GM18858 (cell line): ENCODE data around the gene HBA1.
"Not testable (repeated sequence)": the region's sequence is repeated elsewhere in the genome, so short reads cannot be mapped to it uniquely, and the experiment has no call there.

Experiments
- ATAC-seq: cut with Tn5 transposase; IDR thresholded peaks from one replicate; pipeline ENCODE4 v1.9.1; 2021; ENCODE audit not compliant: unreplicated experiment

HBA1 gene

DNA sequence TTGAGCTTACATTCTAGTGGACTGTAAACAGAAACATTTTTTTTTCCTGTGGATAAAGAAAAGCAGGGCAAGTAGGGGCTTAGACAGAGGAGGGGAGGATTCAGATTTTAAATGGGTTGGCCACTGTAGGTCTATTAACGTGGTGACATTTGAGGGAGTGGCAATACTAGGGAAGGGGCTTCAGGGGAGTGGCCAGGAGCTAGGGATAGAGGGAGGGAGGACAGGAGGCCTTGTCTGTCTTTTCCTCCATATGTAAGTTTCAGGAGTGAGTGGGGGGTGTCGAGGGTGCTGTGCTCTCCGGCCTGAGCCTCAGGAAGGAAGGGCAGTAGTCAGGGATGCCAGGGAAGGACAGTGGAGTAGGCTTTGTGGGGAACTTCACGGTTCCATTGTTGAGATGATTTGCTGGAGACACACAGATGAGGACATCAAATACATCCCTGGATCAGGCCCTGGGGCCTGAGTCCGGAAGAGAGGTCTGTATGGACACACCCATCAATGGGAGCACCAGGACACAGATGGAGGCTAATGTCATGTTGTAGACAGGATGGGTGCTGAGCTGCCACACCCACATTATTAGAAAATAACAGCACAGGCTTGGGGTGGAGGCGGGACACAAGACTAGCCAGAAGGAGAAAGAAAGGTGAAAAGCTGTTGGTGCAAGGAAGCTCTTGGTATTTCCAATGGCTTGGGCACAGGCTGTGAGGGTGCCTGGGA lies 17.2 kb upstream of the HBA1 start:
- no peak for ATAC-seq

DNA sequence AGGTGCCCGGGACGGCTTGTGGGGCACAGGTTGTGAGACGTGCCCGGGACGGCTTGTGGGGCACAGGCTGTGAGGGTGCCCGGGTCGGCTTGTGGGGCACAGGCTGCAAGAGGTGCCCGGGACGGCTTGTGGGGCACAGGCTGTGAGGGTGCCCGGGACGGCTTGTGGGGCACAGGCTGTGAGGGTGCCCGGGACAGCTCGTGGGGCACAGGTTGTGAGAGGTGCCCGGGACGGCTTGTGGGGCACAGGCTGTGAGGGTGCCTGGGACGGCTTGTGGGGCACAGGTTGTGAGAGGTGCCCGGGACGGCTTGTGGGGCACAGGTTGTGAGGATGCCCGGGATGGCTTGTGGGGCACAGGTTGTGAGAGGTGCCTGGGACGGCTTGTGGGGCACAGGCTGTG lies 16.2 kb upstream of the HBA1 start:
- not testable (repeated sequence) for ATAC-seq

DNA sequence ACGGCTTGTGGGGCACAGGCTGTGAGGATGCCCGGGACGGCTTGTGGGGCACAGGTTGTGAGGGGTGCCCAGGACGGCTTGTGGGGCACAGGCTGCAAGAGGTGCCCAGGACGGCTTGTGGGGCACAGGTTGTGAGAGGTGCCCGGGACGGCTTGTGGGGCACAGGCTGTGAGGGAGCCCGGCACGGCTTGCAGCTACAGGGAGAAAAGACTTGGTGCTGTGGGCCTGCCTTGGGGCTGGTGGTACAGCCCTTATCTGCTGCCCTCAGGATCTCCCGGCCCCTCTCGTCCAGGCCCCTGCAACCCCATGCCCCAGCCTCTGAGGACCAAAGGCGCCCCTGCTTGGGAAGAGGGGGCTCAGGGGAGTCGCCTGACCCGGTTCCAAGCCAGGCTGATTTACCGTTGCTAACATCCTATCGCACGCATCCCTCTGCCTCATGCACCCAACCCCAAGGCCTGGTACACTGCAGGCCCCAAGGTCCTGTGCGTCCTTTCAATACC lies 15.7 kb upstream of the HBA1 start:
- no peak for ATAC-seq

DNA sequence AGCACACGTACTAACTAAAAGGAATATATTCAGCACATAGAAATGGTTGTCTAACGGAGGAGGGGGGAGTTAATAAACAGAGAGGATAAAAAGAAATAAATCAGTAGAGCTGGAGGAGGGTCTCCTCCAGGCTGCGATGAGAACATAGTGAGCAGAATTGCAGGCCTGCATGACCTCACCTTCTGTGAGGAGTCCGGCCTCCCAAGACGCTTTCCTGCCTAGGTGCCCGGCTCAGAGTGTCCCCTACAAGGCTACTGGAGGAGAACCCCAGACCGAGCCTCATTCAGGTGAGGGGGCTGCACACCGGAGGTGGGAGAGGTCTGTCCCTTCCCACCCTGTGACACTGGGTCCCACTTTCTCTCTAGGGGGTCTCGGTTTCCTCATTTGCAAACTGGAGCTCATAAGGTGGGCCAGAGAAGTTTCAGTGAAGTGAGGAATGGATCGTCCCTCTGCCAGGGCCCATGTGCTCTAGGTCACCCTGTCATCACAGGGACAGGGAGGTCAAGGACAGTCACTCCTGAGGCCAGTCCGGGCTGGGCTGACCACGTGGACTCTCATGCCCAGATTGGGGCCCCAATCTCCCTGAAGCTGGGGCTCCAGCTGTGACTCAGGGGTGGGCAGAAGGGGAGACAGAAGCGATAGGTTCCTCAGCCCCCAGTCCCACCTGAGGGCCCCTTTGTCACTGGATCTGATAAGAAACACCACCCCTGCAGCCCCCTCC lies 14.0 kb upstream of the HBA1 start:
- ATAC-seq = no peak

DNA sequence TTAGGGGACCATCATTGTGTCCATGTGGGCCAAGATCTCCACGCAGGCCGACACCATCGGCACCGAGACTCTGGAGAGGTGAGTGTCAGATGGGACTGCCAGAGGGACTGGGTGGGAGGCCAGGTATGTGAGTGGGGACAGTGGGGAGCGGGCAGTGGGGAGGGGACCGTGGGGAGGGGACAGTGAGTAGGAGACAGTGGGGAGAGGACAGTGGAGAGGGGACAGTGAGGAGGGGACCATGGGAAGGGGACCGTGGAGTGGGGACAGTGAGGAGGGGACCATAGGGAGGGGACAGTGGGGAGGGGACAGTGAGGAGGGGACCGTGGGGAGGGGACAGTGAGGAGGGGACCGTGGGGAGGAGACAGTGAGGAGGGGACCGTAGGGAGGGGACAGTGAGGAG lies 13.3 kb upstream of the HBA1 start:
- not testable (repeated sequence) for ATAC-seq

DNA sequence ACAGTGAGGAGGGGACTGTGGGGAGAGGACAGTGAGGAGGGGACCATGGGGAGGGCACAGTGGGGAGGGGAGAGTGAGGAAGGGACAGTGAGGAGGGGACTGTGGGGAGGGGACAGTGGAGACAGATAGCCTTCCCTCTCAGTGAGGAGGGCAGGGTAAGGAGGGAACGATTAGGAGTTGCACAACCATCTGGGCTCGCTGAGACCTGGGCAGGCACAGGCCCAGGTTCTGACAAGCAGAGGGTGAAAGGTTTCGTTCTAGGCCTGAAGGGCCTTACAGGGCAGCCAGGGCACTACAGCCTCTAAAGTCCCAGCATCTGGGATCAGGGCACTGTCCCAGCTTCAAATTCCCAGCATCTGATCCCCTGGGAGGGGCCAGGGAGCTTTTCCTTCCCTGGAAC lies 12.8 kb upstream of the HBA1 start:
- not testable (repeated sequence) for ATAC-seq

DNA sequence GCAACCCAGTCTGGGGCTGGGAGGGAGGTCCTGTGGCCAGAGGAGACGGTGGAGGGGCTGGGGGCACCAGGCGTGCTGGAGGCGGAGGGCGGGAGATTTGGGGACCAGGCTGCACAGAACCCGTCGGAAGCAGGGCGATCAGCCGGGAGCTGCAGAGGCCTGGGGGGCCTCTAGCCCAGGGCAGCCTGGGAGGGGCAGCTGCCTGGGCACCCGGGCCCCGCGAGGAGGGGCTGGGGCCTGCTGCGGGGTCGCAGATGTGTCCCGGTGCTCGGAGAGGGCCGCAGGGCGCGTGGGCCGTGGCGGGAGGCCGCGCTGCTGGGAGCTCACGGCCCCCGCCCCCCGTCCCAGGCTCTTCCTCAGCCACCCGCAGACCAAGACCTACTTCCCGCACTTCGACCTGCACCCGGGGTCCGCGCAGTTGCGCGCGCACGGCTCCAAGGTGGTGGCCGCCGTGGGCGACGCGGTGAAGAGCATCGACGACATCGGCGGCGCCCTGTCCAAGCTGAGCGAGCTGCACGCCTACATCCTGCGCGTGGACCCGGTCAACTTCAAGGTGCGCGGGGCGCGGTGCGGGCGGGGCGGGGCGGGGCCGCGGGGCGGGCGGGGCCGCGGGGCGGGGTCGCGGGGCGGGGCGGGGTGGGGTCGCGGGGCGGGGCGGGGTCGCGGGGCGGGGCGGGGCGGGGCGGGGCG lies 12.2 kb upstream of the HBA1 start:
- not testable (repeated sequence) for ATAC-seq

DNA sequence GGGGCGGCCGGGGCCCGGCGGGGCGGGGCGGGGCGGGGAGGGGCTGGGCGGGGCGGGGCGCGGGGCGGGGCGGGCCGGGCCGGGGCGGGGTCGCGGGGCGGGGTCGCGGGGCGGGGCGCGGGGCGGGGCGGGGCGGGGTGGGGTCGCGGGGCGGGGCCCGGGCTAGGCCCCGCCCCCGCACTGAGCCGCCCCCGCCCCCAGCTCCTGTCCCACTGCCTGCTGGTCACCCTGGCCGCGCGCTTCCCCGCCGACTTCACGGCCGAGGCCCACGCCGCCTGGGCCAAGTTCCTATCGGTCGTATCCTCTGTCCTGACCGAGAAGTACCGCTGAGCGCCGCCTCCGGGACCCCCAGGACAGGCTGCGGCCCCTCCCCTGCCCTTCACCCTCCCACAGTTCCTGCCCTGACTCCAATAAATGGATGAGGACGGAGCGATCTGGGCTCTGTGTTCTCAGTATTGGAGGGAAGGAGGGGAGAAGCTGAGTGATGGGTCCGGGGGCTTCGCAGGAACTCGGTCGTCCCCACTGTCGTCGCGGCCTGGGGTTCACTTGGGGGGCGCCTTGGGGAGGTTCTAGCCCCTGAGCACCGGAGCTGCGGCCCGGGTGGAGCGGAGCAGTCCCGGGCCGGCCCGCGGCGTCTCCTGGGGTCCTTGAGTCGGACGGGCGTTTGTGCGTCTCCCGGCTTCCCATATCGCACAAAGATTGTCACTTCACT lies 11.5 kb upstream of the HBA1 start:
- no peak for ATAC-seq

DNA sequence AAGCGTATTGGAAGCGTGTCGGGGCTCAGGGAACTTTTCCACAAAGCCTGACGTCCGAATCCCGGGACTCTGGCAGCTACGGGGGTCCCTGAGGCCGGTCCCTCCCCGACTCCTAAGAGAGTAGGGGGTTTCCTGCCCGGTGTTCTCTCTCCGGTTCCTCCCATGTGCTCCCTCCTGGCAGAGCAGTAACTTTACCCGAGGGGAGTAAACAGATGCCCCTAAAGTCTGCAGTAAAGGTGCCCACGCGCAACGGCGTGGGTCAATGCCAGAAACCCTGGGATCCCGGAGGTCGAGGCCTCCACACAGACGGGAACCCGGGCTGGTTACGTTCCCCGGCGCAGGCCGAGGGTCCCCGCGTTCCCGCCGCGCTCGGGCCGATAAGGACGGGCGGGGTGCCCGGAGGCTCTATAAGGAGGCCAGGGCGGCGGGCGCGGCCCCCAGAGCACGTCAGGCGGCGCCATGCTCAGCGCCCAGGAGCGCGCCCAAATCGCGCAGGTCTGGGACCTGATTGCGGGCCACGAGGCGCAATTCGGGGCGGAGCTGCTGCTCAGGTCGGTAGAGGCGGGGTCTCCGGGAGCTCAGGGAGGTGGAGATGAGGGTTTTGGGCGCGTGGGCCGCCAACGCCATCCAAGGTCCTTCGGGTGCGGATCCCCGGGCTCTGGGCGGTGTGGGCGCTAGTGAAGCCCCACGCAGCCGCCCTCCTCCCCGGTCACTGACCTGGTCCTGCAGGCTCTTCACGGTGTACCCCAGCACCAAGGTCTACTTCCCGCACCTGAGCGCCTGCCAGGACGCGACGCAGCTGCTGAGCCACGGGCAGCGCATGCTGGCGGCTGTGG lies 10.7 kb upstream of the HBA1 start, which contains the start of gene HBM:
Gene HBM, plus strand, starts transcription at position 440 of the 836 bp plus-strand sequence. Its CDS starts 20 bp downstream, at position 460.
- ATAC-seq = no peak

DNA sequence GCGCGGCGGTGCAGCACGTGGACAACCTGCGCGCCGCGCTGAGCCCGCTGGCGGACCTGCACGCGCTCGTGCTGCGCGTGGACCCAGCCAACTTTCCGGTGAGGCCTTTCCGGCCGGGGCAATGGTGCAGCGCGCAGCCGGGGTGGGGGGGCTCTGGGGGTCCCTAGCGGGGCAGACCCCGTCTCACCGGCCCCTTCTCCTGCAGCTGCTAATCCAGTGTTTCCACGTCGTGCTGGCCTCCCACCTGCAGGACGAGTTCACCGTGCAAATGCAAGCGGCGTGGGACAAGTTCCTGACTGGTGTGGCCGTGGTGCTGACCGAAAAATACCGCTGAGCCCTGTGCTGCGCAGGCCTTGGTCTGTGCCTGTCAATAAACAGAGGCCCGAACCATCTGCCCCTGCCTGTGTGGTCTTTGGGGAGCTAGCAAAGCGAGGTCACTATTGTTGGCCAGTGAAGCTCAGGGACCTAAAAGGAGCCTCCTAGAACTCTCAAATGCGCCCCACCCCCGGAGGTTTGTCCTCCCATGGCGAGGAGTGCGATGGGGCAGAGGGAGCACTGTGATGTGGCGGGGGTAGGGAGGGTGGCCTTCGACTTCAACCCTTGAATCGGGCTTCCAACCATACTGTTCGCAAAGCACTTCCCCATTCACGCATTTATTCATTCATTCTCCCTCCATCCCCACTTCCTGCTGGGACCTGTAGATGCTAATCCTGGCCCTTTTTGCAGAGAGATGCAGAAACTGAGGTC lies 9.9 kb upstream of the HBA1 start:
- no peak for ATAC-seq

DNA sequence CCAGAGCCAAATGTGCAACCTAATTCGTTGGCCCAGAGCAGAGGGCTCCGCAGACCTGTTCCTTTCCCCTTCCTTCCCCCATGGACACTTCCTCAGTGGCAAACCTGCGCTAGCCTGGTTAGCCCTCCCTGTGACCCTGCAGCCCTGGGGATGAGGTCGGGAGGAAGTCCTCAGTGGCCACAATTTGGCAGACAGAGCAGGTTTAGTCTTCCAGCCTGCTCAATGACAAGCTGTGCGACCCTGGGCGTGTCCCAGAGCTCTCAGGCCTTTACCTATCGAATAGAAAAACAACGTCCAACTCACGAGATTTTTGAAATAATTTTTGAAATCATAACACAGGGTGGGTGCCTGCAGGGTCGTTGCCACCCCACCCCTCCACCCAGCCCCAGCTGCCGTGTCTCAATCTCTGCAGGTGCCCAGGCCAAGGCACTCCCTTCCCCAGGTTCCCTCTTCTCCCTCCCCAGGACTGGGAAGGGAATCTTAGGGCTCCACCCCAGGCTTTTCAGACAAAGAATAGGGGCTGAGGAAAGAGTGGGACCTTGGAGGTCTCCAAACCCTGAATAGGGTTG lies 9.3 kb upstream of the HBA1 start:
- no peak for ATAC-seq

DNA sequence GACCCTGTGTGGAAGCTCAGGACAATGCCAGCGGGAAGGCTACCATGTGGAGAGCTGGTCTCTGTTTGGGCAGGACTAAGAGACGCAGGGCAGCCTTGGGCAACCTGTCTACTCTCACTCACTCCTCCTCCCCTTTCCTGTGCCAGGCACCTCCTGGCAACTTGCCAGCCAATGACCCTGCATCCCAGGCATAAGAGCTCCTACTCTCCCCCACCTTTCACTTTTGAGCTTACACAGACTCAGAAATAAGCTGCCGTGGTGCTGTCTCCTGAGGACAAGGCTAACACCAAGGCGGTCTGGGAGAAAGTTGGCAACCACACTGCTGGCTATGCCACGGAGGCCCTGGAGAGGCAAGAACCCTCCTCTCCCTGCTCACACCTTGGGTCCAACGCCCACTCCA lies 8.1 kb upstream of the HBA1 start:
- ATAC-seq = no peak

DNA sequence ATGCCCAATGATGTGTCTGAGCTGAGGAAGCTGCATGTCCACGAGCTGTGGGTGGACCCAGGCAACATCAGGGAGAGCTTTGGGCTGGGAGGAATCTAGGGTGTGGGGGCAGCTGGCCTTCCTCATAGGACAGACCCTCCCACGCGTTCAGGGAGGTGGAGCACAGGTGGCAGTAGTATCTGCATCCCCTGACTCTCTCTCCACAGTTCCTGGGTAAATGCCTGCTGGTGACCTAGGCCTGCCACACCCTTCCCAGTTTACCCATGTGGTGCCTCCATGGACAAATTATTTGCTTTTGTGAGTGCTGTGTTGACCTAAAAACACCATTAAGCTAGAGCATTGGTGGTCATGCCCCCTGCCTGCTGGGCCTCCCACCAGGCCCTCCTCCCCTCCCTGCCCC lies 7.5 kb upstream of the HBA1 start:
- ATAC-seq = no peak

DNA sequence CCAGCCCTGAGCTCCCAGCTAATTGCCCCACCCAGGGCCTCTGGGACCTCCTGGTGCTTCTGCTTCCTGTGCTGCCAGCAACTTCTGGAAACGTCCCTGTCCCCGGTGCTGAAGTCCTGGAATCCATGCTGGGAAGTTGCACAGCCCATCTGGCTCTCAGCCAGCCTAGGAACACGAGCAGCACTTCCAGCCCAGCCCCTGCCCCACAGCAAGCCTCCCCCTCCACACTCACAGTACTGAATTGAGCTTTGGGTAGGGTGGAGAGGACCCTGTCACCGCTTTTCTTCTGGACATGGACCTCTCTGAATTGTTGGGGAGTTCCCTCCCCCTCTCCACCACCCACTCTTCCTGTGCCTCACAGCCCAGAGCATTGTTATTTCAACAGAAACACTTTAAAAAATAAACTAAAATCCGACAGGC lies 6.4 kb upstream of the HBA1 start:
- ATAC-seq = not testable (repeated sequence)

DNA sequence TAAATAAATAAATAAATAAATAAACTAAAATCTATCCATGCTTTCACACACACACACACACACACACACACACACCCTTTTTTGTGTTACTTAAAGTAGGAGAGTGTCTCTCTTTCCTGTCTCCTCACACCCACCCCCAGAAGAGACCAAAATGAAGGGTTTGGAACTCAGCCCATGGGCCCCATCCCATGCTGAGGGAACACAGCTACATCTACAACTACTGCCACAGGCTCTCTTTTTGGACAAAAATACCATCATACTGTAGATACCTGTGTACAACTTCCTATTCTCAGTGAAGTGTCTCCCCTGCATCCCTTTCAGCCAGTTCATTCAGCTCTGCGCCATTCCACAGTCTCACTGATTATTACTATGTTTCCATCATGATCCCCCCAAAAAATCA lies 5.7 kb upstream of the HBA1 start:
- no peak for ATAC-seq

DNA sequence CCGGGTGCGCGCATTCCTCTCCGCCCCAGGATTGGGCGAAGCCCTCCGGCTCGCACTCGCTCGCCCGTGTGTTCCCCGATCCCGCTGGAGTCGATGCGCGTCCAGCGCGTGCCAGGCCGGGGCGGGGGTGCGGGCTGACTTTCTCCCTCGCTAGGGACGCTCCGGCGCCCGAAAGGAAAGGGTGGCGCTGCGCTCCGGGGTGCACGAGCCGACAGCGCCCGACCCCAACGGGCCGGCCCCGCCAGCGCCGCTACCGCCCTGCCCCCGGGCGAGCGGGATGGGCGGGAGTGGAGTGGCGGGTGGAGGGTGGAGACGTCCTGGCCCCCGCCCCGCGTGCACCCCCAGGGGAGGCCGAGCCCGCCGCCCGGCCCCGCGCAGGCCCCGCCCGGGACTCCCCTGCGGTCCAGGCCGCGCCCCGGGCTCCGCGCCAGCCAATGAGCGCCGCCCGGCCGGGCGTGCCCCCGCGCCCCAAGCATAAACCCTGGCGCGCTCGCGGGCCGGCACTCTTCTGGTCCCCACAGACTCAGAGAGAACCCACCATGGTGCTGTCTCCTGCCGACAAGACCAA lies 4.0 kb upstream of the HBA1 start, which contains the start of gene HBA2:
Gene HBA2, plus strand, starts transcription at position 503 of the 568 bp plus-strand sequence. Its CDS starts 37 bp downstream, at position 540.
- ATAC-seq = not testable (repeated sequence)

DNA sequence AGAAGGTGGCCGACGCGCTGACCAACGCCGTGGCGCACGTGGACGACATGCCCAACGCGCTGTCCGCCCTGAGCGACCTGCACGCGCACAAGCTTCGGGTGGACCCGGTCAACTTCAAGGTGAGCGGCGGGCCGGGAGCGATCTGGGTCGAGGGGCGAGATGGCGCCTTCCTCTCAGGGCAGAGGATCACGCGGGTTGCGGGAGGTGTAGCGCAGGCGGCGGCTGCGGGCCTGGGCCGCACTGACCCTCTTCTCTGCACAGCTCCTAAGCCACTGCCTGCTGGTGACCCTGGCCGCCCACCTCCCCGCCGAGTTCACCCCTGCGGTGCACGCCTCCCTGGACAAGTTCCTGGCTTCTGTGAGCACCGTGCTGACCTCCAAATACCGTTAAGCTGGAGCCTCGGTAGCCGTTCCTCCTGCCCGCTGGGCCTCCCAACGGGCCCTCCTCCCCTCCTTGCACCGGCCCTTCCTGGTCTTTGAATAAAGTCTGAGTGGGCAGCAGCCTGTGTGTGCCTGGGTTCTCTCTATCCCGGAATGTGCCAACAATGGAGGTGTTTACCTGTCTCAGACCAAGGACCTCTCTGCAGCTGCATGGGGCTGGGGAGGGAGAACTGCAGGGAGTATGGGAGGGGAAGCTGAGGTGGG lies 3.1 kb upstream of the HBA1 start:
- ATAC-seq = not testable (repeated sequence)
